ENCODE results near the gene CDKAL1.
"Not testable (repeated sequence)": the region's sequence is repeated elsewhere in the genome, so short reads cannot be mapped to it uniquely, and the experiment has no call there.

CDKAL1 gene

GRCh38 chr6:20924094-20924493 lies 389.8 kb downstream of the CDKAL1 start:
- not testable (repeated sequence) for DNase-seq (ENCODE audit: low spot score)

GRCh38 chr6:20924911-20925543 lies 390.8 kb downstream of the CDKAL1 start:
- DNase-seq (ENCODE audit: low spot score): no peak

- no peak for DNase-seq (ENCODE audit: low spot score)
These were observed 393.0 kb downstream of the CDKAL1 start for GRCh38 chr6:20927130-20927860.

- no peak for DNase-seq (ENCODE audit: low spot score)
These were observed 395.0 kb downstream of the CDKAL1 start for GRCh38 chr6:20929283-20929682.

- no peak for DNase-seq (ENCODE audit: low spot score)
These were observed 396.8 kb downstream of the CDKAL1 start for GRCh38 chr6:20931093-20931492.

- no peak for DNase-seq (ENCODE audit: low spot score)
These were observed 397.5 kb downstream of the CDKAL1 start for GRCh38 chr6:20931772-20932171.

GRCh38 chr6:20932284-20932683 lies 398.0 kb downstream of the CDKAL1 start:
- DNase-seq (ENCODE audit: low spot score): no peak

- no peak for DNase-seq (ENCODE audit: low spot score)
These were observed 399.0 kb downstream of the CDKAL1 start for GRCh38 chr6:20933057-20933788.

- DNase-seq (ENCODE audit: low spot score): no peak
These were observed 402.7 kb downstream of the CDKAL1 start for GRCh38 chr6:20936949-20937348.

- no peak for DNase-seq (ENCODE audit: low spot score)
These were observed 405.0 kb downstream of the CDKAL1 start for GRCh38 chr6:20939161-20939775.

- DNase-seq (ENCODE audit: low spot score): no peak
These were observed 408.9 kb downstream of the CDKAL1 start for GRCh38 chr6:20943040-20943627.

GRCh38 chr6:20943922-20944321 lies 409.7 kb downstream of the CDKAL1 start:
- DNase-seq (ENCODE audit: low spot score): no peak

- no peak for DNase-seq (ENCODE audit: low spot score)
These were observed 411.8 kb downstream of the CDKAL1 start for GRCh38 chr6:20946022-20946421.

GRCh38 chr6:20946890-20947289 lies 412.6 kb downstream of the CDKAL1 start:
- DNase-seq (ENCODE audit: low spot score): no peak

GRCh38 chr6:20947977-20948376 lies 413.7 kb downstream of the CDKAL1 start:
- DNase-seq (ENCODE audit: low spot score): no peak

- no peak for DNase-seq (ENCODE audit: low spot score)
These were observed 414.3 kb downstream of the CDKAL1 start for GRCh38 chr6:20948556-20948955.

- DNase-seq (ENCODE audit: low spot score): no peak
These were observed 414.9 kb downstream of the CDKAL1 start for GRCh38 chr6:20949138-20949537.

GRCh38 chr6:20952699-20953474 lies 418.6 kb downstream of the CDKAL1 start:
- peak; percentile 58 for DNase-seq (ENCODE audit: low spot score)

- DNase-seq (ENCODE audit: low spot score): no peak
These were observed 420.1 kb downstream of the CDKAL1 start for GRCh38 chr6:20954315-20954714.

- no peak for DNase-seq (ENCODE audit: low spot score)
These were observed 420.9 kb downstream of the CDKAL1 start for GRCh38 chr6:20955131-20955530.

GRCh38 chr6:20955751-20956150 lies 421.5 kb downstream of the CDKAL1 start:
- DNase-seq (ENCODE audit: low spot score): no peak
